ENCODE data around the gene LIMA1.

DNA sequence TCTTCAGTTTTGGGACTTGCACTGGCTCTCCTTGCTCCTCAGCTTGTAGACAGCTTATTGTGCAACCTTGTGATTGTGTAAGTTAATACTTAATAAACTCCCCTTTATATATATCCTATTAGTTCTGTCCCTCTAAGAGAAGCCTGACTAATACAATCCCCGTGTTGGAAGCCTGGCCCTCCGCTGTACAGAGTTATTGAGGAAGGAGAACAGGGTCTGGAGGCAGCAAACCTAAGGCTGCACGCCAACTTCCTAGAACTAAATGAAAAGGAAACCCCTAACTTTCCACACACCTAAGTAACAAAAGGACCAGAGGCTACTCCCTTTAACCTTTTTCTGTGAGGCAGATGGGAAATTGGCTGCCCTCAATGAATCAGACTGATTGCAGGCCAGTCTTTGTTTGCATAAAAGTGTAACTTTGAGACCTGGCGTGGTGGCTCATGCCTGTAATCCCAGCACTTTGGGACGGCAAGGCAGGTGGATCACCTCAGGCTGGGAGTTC lies 42.6 kb upstream of the LIMA1 start:
- no peak for TF ChIP-seq POLR2A (IDR thresholded peaks at IDR 0.05)
- TF ChIP-seq, protein P1, sequence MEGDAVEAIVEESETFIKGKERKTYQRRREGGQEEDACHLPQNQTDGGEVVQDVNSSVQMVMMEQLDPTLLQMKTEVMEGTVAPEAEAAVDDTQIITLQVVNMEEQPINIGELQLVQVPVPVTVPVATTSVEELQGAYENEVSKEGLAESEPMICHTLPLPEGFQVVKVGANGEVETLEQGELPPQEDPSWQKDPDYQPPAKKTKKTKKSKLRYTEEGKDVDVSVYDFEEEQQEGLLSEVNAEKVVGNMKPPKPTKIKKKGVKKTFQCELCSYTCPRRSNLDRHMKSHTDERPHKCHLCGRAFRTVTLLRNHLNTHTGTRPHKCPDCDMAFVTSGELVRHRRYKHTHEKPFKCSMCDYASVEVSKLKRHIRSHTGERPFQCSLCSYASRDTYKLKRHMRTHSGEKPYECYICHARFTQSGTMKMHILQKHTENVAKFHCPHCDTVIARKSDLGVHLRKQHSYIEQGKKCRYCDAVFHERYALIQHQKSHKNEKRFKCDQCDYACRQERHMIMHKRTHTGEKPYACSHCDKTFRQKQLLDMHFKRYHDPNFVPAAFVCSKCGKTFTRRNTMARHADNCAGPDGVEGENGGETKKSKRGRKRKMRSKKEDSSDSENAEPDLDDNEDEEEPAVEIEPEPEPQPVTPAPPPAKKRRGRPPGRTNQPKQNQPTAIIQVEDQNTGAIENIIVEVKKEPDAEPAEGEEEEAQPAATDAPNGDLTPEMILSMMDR (IDR thresholded peaks at IDR 0.05), result no peak
- TF ChIP-seq POLR2AphosphoS5 (IDR thresholded peaks at IDR 0.05), result no peak
- TF ChIP-seq EP300 (IDR thresholded peaks at IDR 0.05; ENCODE audit: low read depth), result no peak

Measured in transverse colon (tissue), 4 donors.